Adrenal gland (tissue), 19 donors: ENCODE results near the gene CCDC71L. TPM values are rescaled to one million over a fixed set of nuclear protein-coding genes. Genes with fewer than 3 reads are reported as not detected.
"Not testable (repeated sequence)": the region's sequence is repeated elsewhere in the genome, so short reads cannot be mapped to it uniquely, and the experiment has no call there.

Source experiments
- DNase-seq, 7 donors: peaks; one replicate each; pipeline ENCODE4 v3.0.0-alpha.2; 2019 to 2020
- H3K27ac ChIP-seq, 5 donors: fragments of 200-600 bp; sonication (generic) in 4 of 5; 1 replicate in 3 of 5; 2 replicates in 2 of 5; pipeline versions ENCODE4 v1.5.1 to v1.8.0; 2016 to 2020; ENCODE audit warnings: mild to moderate bottlenecking in 1 of 5
- H3K27me3 ChIP-seq: fragments of 200-600 bp; 2 replicates; pipeline ENCODE4 v1.8.0; 2021
- H3K36me3 ChIP-seq, 2 donors: fragments of 200-600 bp; replicated peaks in 1 of 2; 1 replicate in 1 of 2; 2 replicates in 1 of 2; pipeline versions ENCODE4 v1.5.1 to v1.8.0; 2018 to 2022
- H3K4me1 ChIP-seq, 2 donors: fragments of 200-600 bp; replicated peaks in 1 of 2; 1 replicate in 1 of 2; 2 replicates in 1 of 2; pipeline versions ENCODE4 v1.5.1 to v1.8.0; 2018 to 2021
- H3K4me3 ChIP-seq, 4 donors: fragments of 200-600 bp; sonication (generic) in 3 of 4; one replicate each; pipeline ENCODE4 v1.5.1; 2016 to 2018
- H3K9me3 ChIP-seq, 3 donors: fragments of 200-600 bp; sonication (generic) in 1 of 3; replicated peaks in 1 of 3; 1 replicate in 2 of 3; 2 replicates in 1 of 3; pipeline versions ENCODE4 v1.5.1 to v1.8.0; 2016 to 2021
- CTCF ChIP-seq, 6 experiments: fragments of 450-650 bp in 4 of 6; fragments of 200-600 bp in 2 of 6; sonication (generic) in 1 of 6; IDR thresholded peaks; 1 replicate in 5 of 6; 2 replicates in 1 of 6; pipeline versions ENCODE4 v1.5.1 to v1.8.0; 2016 to 2021; ENCODE audit warnings: antibody characterized with exemption in 6 of 6, mild to moderate bottlenecking in 2 of 6, moderate library complexity in 1 of 6
- POLR2A ChIP-seq, 2 donors: fragments of 450-650 bp; IDR thresholded peaks; one replicate each; pipeline ENCODE4 v1.6.1; 2017; ENCODE audit warnings: antibody characterized with exemption in 2 of 2, mild to moderate bottlenecking in 2 of 2, moderate library complexity in 1 of 2
- WGBS, 4 donors: extraction: QIAGEN DNeasy Blood & Tissue Kit in 2 of 4; methylation state at CpG; one replicate each; pipeline versions ENCODE4 v1.1.5 to v1.1.7; 2013 to 2017; 5-methylcytosine and 5-hydroxymethylcytosine counted together
- intact Hi-C, 2 donors: fragments of 100-400 bp; cut with DNase I; formaldehyde crosslinking; loops; one replicate each; pipeline versions ENCODE4 v1.14.1 to v1.15.0; 2022 to 2023
- long read RNA-seq, 10 donors: library from polyadenylated mRNA in 3 of 10; unstranded in 2 of 10; stranded (forward) in 1 of 10; transcript quantifications; one replicate each; pipeline ENCODE4 v2.0.0 and lab custom pipeline, GENCODE V29; 2021 to 2026
- polyA plus RNA-seq, 3 donors: library from polyadenylated mRNA; stranded (reverse); fragments of 200-250 nt in 2 of 3; fragments of 350-450 nt in 1 of 3; fragmentation: Illumina TruSeq in 1 of 3; extraction: RNeasy Lipid Tissue Mini Kit (QIAGEN cat#74804) in 1 of 3; gene quantifications; one replicate each; pipeline ENCODE4 v1.2.3, GENCODE V29; 2013 to 2014
- total RNA-seq, 9 donors: library from RNA; depleted of rRNA in 4 of 9; stranded (reverse); fragments of >200 nt in 4 of 9; fragments of 120-200 nt in 1 of 9; fragmentation: NEBNext Ultra II Directional in 1 of 9; extraction: Animal tissue kit (Norgen Biotek cat#: 25700) in 1 of 9; gene quantifications; one replicate each; pipeline versions ENCODE4 v1.1.0 to v1.2.4, GENCODE V29; 2013 to 2023
- donor health status: healthy with polysubstance abuse.
- donor health status: Bipolar disorder and iron deficiency.
- donor health status: DM: yes; HTN: yes; CAD: no.
- donor health status: DM: no; HTN: no; CAD: no.
- donor health status: DM: no; HTN: no; CAD: no.
- donor health status: DM: yes; HTN: yes; CAD: no.

CCDC71L gene
- 10 to 100 TPM in 8 of 9 donors, 1 to 10 TPM in 1; 5.4 to 47.9 (median 20.6) TPM for total RNA-seq
- 10 to 100 TPM in 1 of 3 donors, 1 to 10 TPM in 2; 6.5 to 10.3 (median 8.6) TPM for polyA plus RNA-seq
- long read RNA-seq, donor 1, full-length matches to known transcripts: 7 of 7 reads
- long read RNA-seq, donor 1, partial matches to known transcripts: 0 of 7 reads
- long read RNA-seq, donor 1, other reads (novel, unspliced or antisense): 0 of 7 reads
- long read RNA-seq, donor 2, full-length matches to known transcripts: 8 of 8 reads
- long read RNA-seq, donor 2, partial matches to known transcripts: 0 of 8 reads
- long read RNA-seq, donor 2, other reads (novel, unspliced or antisense): 0 of 8 reads
- long read RNA-seq, donor 3, full-length matches to known transcripts: 2 of 2 reads
- long read RNA-seq, donor 3, partial matches to known transcripts: 0 of 2 reads
- long read RNA-seq, donor 3, other reads (novel, unspliced or antisense): 0 of 2 reads
- long read RNA-seq, donor 4, partial matches to known transcripts: 0 of 1 reads
- long read RNA-seq, donor 4, other reads (novel, unspliced or antisense): 1 of 1 reads
- long read RNA-seq, donor 5, full-length matches to known transcripts: 23 of 23 reads
- long read RNA-seq, donor 5, partial matches to known transcripts: 0 of 23 reads
- long read RNA-seq, donor 5, other reads (novel, unspliced or antisense): 0 of 23 reads
- long read RNA-seq, donor 6, full-length matches to known transcripts: 1 of 1 reads
- long read RNA-seq, donor 6, partial matches to known transcripts: 0 of 1 reads
- long read RNA-seq, donor 6, other reads (novel, unspliced or antisense): 0 of 1 reads
- long read RNA-seq, donor 7, full-length matches to known transcripts: 5 of 5 reads
- long read RNA-seq, donor 7, partial matches to known transcripts: 0 of 5 reads
- long read RNA-seq, donor 7, other reads (novel, unspliced or antisense): 0 of 5 reads
- long read RNA-seq, donor 8, full-length matches to known transcripts: 2 of 2 reads
- long read RNA-seq, donor 8, partial matches to known transcripts: 0 of 2 reads
- long read RNA-seq, donor 8, other reads (novel, unspliced or antisense): 0 of 2 reads
- long read RNA-seq, donor 9, full-length matches to known transcripts: 5 of 5 reads
- long read RNA-seq, donor 9, partial matches to known transcripts: 0 of 5 reads
- long read RNA-seq, donor 9, other reads (novel, unspliced or antisense): 0 of 5 reads
- long read RNA-seq, donor 10, full-length matches to known transcripts: 3 of 3 reads
- long read RNA-seq, donor 10, partial matches to known transcripts: 0 of 3 reads
- long read RNA-seq, donor 10, other reads (novel, unspliced or antisense): 0 of 3 reads

DNA sequence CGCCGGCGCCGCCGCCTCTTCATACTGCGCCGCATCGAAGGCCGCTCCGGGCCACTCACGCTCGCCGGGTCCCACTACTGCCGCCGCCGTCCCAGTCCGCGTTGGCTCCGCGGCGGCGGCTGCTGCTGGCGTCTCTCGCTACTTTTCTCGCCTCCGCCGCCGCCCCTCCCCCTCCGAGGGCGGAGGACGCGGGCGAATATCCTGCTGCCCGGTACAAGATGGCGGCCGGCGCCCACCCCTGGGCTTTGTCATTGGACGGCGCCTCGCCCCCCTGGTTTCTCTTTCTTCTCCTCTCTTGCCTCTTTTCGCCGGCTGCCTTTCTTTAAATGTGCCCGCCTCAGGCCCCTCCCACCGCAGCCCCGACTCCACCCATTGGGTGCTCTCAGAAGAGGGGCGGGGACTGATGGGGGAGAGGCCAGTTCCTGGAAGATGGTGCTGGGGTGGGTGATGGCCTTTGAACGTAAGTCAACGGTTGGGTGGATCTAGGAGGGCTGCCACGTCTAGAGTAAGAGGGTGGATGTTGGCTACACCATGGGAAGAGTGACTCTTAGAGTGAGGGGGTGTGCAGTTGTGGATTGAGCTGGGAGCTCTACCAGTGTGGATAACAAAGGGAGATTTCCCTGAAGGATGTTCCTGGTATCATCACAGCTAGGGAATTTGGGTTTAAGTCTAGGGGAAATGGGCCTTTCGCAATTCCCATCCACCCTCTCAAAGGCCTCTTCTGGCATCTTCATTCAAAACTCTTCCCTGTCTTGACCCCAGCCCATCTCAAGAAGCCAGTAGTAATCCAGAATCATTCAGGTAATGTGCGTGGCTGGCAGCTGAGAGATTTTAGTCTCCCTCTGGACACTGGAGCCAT lies at the start of gene CCDC71L:
TSS of gene CCDC71L (minus strand) at position 297 of the 859 bp plus-strand sequence. CDS start at position 35, 262 bp downstream.
- Histone ChIP-seq H3K9me3 (no peaks in the 10 kb centered on the region), H3K36me3 (no peaks in the 10 kb centered on the region), H3K4me1 (peaks cover 0 to 20% of the 10 kb centered on the region in 2 donors), H3K27me3 (no peaks in the 10 kb centered on the region), H3K4me3 (peak within 1 kb of the TSS; percentile 36 to 97 (median 68)), H3K27ac (peak within 1 kb of the TSS in 4 of 5 donors; percentile 91 to 97 (median 96))
- intact Hi-C loops: loop anchor here (10.0 kb wide), 1 partner anchor 74 kb away; no protein-coding TSS in a partner anchor
- peak; percentile 91 to 98 (median 97) for DNase-seq
- no peak for TF ChIP-seq CTCF (IDR thresholded peaks at IDR 0.05)
- peak; percentile 48 to 78 for TF ChIP-seq POLR2A (IDR thresholded peaks at IDR 0.05)
- 4 to 7% (median 4%) methylated on average over 29 to 51 of the region's 51 CpGs for WGBS, 4 donors

DNA sequence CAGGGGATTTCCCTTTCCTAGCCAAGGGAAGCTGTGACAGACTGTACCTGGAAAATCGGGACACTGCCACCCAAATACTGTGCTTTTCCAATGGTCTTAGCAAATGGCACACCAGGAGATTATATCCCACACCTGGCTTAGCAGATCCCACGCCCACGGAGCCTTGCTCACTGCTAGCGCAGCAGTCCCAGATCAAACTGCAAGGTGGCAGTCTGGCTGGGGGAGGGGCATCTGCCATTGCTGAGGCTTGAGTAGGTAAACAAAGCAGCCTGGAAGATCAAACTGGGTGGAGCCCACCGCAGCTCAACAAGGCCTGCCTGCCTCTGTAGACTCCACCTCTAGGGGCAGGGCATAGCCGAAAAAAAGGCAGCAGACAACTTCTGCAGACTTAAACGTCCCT lies 48.6 kb upstream of the CCDC71L start:
- H3K9me3 ChIP-seq, DNase-seq, H3K4me3 ChIP-seq, intact Hi-C loops, H3K36me3 ChIP-seq, H3K4me1 ChIP-seq, H3K27ac ChIP-seq, H3K27me3 ChIP-seq: not testable (repeated sequence)
- 81 to 100% (median 88%) methylated on average over 1 to 7 of the region's 7 CpGs for WGBS, 4 donors

DNA sequence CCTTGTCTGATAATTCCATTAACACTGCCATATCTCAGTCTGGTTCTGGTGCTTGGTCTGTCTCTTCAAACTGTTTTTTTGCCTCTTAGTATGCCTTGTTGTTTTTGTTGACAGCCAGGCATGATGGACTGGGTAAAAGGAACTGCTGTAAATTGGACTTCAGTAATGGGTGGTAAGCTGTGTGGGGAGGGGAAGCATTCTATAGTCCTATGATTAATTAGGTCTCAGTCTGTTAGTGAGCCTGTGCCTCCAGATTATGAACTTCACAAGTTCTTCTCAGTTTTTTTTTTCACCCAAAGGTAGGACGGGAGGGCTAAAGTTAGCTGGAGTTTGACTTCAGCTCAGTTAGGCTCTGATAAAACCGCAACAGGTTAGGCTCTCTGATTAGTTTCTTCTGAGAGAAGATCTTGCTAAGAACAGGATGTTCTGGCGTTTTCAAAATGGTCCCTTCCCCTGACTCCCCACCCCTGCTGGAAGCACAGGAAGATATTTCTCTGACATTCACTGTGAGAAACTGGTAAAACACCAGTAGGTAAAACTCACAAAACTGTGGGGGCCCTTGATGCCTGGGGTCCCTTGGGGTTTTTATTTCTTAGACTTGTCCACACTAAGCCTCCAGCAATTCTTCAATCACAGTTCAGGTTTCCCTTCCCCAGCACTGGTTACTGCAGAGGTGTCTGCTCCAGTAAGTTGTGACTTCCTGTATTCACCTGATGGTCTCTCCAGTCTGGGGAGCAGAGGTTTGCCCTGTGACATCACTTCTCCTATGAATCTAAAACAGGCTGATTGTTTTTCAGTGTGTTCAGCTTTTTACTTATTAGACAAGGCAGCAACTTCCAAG lies 43.3 kb upstream of the CCDC71L start:
- no peaks in the 10 kb centered on the region for H3K36me3 ChIP-seq

More for the DNA sequence above, 43.3 kb upstream of the CCDC71L start:
- WGBS, 4 donors: 64 to 81% (median 74%) methylated on average over 3 of the region's 3 CpGs
- intact Hi-C loops: no loop called here
- TF ChIP-seq CTCF (IDR thresholded peaks at IDR 0.05) (no peak), POLR2A (IDR thresholded peaks at IDR 0.05) (no peak)
- H3K27ac ChIP-seq: no peak overlapping the region
- peaks cover 9% of the 10 kb centered on the region for H3K27me3 ChIP-seq
- no peak overlapping the region for H3K4me3 ChIP-seq
- no peaks in the 10 kb centered on the region for H3K9me3 ChIP-seq
- DNase-seq: no peak
- H3K4me1 ChIP-seq: no peaks in the 10 kb centered on the region
